NB4 (cell line): ENCODE data around the gene NANP.
"Not testable (repeated sequence)": the region's sequence is repeated elsewhere in the genome, so short reads cannot be mapped to it uniquely, and the experiment has no call there.

ENCODE experiments used
- DNase-seq: peaks from one replicate; pipeline ENCODE4 v3.0.0; 2010; ENCODE audit warnings: low read depth
- H3K4me3 ChIP-seq: one replicate; pipeline ENCODE4 v1.5.1; 2011; ENCODE audit warnings: mild to moderate bottlenecking, low read depth, low read length, moderate library complexity
- MYC ChIP-seq: IDR thresholded peaks from 2 replicates; pipeline ENCODE4 v1.6.1; 2011; ENCODE audit warnings: low read depth, low read length
- POLR2A ChIP-seq: IDR thresholded peaks from 2 replicates; pipeline ENCODE4 v1.6.1; 2011; ENCODE audit warnings: mild to moderate bottlenecking; ENCODE audit not compliant: insufficient read length; ENCODE audit errors: extremely low read depth
- TF ChIP-seq, protein P1 (sequence below): IDR thresholded peaks from one replicate; pipeline ENCODE4 v1.5.1; 2012; ENCODE audit warnings: low read depth, low read length
- TF ChIP-seq, protein P2 (sequence below): IDR thresholded peaks from 2 replicates; pipeline ENCODE4 v1.6.1; 2011; ENCODE audit warnings: low read depth, low read length

NANP gene

DNA sequence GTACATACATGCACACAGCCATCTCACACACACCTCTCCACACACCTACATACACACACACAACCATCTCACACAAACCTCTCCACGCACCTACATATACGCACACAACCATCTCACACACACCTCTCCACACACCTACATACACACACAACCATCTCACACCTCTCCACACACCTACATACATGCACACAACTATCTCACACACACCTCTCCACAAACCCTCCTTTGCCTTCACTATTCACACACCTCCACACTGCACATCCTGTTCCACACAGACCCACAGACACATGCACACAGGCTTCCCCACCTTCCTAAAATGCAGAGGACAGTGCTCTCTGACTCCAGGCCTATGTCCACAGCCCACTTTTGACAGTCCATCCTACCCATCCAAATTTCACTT is 22.2 kb downstream of the NANP start:
- DNase-seq: no peak
- TF ChIP-seq MYC (no peak), POLR2A (no peak)
- H3K4me3 ChIP-seq: no peak overlapping the region

- no peak overlapping the region for H3K4me3 ChIP-seq
- no peak for DNase-seq
These were observed 23.2 kb downstream of the NANP start for GRCh38 chr20:25600632-25601031.

GRCh38 chr20:25592135-25592852 is 31.5 kb downstream of the NANP start:
- H3K4me3 ChIP-seq: no peak overlapping the region
- DNase-seq: no peak
- TF ChIP-seq, protein P1, sequence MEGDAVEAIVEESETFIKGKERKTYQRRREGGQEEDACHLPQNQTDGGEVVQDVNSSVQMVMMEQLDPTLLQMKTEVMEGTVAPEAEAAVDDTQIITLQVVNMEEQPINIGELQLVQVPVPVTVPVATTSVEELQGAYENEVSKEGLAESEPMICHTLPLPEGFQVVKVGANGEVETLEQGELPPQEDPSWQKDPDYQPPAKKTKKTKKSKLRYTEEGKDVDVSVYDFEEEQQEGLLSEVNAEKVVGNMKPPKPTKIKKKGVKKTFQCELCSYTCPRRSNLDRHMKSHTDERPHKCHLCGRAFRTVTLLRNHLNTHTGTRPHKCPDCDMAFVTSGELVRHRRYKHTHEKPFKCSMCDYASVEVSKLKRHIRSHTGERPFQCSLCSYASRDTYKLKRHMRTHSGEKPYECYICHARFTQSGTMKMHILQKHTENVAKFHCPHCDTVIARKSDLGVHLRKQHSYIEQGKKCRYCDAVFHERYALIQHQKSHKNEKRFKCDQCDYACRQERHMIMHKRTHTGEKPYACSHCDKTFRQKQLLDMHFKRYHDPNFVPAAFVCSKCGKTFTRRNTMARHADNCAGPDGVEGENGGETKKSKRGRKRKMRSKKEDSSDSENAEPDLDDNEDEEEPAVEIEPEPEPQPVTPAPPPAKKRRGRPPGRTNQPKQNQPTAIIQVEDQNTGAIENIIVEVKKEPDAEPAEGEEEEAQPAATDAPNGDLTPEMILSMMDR: no peak
- TF ChIP-seq POLR2A: no peak
- TF ChIP-seq, protein P2, sequence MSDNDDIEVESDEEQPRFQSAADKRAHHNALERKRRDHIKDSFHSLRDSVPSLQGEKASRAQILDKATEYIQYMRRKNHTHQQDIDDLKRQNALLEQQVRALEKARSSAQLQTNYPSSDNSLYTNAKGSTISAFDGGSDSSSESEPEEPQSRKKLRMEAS: no peak
- TF ChIP-seq MYC: no peak

More at GRCh38 chr20:25600632-25601031, 23.2 kb downstream of the NANP start:
- TF ChIP-seq POLR2A (no peak), MYC (no peak)
- TF ChIP-seq, protein P1: no peak
- TF ChIP-seq, protein P2: no peak

DNA sequence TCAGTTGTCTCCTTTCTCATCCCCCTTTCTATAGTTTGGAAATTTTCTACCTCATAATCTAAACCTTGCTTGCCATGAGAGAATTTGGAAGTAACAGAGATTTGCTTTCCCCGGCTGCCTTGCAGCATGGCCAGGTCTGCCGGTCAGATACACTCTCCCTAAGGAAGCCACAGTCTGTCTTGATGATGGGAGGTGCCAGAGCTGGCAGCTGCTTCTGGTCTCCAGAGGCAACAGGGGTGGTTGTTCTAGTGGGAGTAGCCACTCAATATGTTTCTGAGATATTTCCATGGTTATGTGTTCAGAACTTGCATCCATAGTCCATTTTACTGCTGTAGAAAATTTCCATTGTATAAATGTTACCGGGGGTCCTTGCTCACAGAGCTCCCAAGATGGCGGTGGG is 33.0 kb downstream of the NANP start:
- H3K4me3 ChIP-seq, DNase-seq: not testable (repeated sequence)

DNA sequence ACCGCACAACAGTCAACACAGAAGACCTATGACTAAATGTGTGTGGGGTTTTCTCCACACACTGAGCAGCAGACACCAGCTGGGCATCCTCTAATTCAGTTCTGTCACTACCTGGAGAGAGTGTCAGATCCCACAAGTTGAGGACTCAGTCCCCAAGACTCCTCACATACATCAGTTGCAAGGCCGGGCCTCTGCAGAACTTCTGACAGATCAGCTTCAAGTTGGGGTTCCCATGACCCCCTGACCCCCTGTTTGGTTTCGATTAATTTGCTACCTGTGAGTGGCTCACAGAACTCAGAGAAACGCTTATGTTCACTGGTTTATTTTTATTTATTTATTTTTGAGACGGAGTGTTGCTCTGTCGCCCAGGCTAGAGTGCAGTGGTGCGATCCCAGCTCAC is 35.3 kb downstream of the NANP start:
- DNase-seq: no peak
- TF ChIP-seq MYC (no peak), POLR2A (no peak)
- TF ChIP-seq, protein P1: no peak
- TF ChIP-seq, protein P2: no peak

GRCh38 chr20:25587536-25587935 is 36.3 kb downstream of the NANP start:
- TF ChIP-seq, protein P1: no peak
- TF ChIP-seq MYC (no peak), POLR2A (no peak)
- TF ChIP-seq, protein P2: no peak
- H3K4me3 ChIP-seq: no peak overlapping the region
- no peak for DNase-seq

More for the DNA sequence above, 35.3 kb downstream of the NANP start:
- no peak overlapping the region for H3K4me3 ChIP-seq

- DNase-seq: no peak
These were observed 36.9 kb downstream of the NANP start for GRCh38 chr20:25586877-25587276.

More at GRCh38 chr20:25586877-25587276, 36.9 kb downstream of the NANP start:
- TF ChIP-seq MYC: no peak
- no peak for TF ChIP-seq POLR2A
- TF ChIP-seq, protein P1: no peak
- TF ChIP-seq, protein P2: no peak
- no peak overlapping the region for H3K4me3 ChIP-seq
